Activated CD8-positive, alpha-beta T cell treated with anti-CD3 and anti-CD28 coated beads for 36 hours (primary cell): ENCODE measurements around the gene GYPC. TPM values are rescaled to one million over a fixed set of nuclear protein-coding genes. Genes with fewer than 3 reads are reported as not detected.

Experiments
- ATAC-seq: fragments of 200-7000 bp; cut with Tn5 transposase; one replicate; pipeline ENCODE4 v1.10.0; 2021; ENCODE audit warnings: mild to moderate bottlenecking, moderate library complexity
- CTCF ChIA-PET: fragments of 350-600 bp; sonication (Branson Sonifier 250); formaldehyde crosslinking; loops from one replicate; lab custom pipeline; 2021; ENCODE audit warnings: antibody characterized with exemption; lab: Charles Lee
- POLR2A ChIA-PET: fragments of 350-600 bp; sonication (Branson Sonifier 250); formaldehyde crosslinking; loops from one replicate; lab custom pipeline; 2021; ENCODE audit warnings: antibody characterized with exemption; lab: Charles Lee
- DNase-seq: peaks from one replicate; pipeline ENCODE4 v3.0.0-alpha.2; 2020
- H3K27ac Mint-ChIP-seq: one replicate; pipeline ENCODE4 v1.8.0; 2021; ENCODE audit warnings: mild to moderate bottlenecking, mixed read lengths
- H3K27me3 Mint-ChIP-seq: one replicate; pipeline ENCODE4 v1.8.0; 2021; ENCODE audit warnings: mixed read lengths
- H3K36me3 Mint-ChIP-seq: one replicate; pipeline ENCODE4 v1.8.0; 2021; ENCODE audit warnings: low read depth, mixed read lengths
- H3K4me1 Mint-ChIP-seq: one replicate; pipeline ENCODE4 v1.8.0; 2021; ENCODE audit warnings: low read depth, mixed read lengths
- H3K4me3 Mint-ChIP-seq: one replicate; pipeline ENCODE4 v1.8.0; 2021; ENCODE audit warnings: mild to moderate bottlenecking, moderate library complexity, mixed read lengths
- H3K9me3 Mint-ChIP-seq: one replicate; pipeline ENCODE4 v1.8.0; 2021; ENCODE audit warnings: mixed read lengths
- intact Hi-C: fragments of 100-400 bp; cut with micrococcal nuclease; formaldehyde crosslinking; loops from one replicate; pipeline ENCODE4 v1.10.0; 2022
- total RNA-seq, 2 experiments: library from RNA; stranded (reverse); gene quantifications; one replicate each; pipeline ENCODE4 v1.2.3, GENCODE V29; 2021
- TF ChIP-seq, protein P1 (sequence below): fragments of 200-600 bp; IDR thresholded peaks from one replicate; pipeline ENCODE4 v1.8.0; 2022; ENCODE audit warnings: antibody characterized with exemption, mild to moderate bottlenecking

The GYPC gene
- total RNA-seq, 2 experiments from 2014 or later, result 172 to 173 TPM

DNA sequence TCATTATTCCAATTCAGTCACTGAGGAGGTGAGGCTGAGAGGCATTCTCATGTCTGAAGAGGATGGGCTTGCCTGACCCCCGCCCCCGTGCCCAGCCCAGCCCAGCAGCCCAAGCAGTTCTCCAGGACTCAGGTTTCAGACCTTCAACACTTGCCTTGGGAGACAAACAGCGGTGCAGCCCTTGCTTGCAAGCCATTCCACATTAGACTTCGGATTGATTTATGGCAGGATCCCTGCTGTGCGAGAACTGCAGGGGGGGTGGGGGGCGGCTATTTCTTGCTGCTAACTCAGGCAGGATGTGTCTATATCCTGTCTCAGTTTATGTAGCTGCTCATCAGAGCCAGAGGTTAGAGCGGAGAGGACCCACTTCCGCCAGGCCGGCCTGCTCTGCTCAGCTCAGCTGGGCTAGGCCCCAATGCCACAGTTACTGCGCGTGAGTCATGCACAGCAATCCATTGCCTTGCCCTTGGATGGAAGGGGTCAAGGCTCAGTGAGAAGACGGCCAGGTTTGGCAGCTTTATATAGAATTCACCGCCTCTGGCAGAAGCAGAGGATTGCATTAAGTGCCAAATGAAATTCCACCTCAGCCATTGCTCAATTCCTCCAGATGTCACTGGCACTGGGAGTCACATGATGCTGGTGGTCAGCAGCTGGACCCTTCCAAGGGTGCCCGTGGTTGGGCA, 1.8 kb downstream of the GYPC start:
- H3K9me3 Mint-ChIP-seq, result no peaks in the 10 kb centered on the region
- ATAC-seq (peak; percentile 74), DNase-seq (peak; percentile 90)
- peaks cover 60% of the 10 kb centered on the region for H3K4me1 Mint-ChIP-seq
- intact Hi-C loops, result loop anchor here (5.0 kb wide), 1 partner anchor 120 kb away; no protein-coding TSS in a partner anchor
- H3K4me3 Mint-ChIP-seq, result peak overlapping the region; percentile 97
- CTCF ChIA-PET, result interaction anchor here (1.6 to 3.1 kb wide), 2 partner anchors 130 to 228 kb away, joined by 3 to 13 read pairs; no protein-coding TSS in a partner anchor
- no peaks in the 10 kb centered on the region for H3K27me3 Mint-ChIP-seq
- H3K27ac Mint-ChIP-seq, result peak overlapping the region; percentile 100
- TF ChIP-seq, protein P1, sequence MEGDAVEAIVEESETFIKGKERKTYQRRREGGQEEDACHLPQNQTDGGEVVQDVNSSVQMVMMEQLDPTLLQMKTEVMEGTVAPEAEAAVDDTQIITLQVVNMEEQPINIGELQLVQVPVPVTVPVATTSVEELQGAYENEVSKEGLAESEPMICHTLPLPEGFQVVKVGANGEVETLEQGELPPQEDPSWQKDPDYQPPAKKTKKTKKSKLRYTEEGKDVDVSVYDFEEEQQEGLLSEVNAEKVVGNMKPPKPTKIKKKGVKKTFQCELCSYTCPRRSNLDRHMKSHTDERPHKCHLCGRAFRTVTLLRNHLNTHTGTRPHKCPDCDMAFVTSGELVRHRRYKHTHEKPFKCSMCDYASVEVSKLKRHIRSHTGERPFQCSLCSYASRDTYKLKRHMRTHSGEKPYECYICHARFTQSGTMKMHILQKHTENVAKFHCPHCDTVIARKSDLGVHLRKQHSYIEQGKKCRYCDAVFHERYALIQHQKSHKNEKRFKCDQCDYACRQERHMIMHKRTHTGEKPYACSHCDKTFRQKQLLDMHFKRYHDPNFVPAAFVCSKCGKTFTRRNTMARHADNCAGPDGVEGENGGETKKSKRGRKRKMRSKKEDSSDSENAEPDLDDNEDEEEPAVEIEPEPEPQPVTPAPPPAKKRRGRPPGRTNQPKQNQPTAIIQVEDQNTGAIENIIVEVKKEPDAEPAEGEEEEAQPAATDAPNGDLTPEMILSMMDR, result no peak
- peaks cover 50% of the 10 kb centered on the region for H3K36me3 Mint-ChIP-seq
- POLR2A ChIA-PET, result interaction anchor here (0.9 kb wide), 1 partner anchor 18 kb away, joined by 3 read pairs; no protein-coding TSS in a partner anchor

DNA sequence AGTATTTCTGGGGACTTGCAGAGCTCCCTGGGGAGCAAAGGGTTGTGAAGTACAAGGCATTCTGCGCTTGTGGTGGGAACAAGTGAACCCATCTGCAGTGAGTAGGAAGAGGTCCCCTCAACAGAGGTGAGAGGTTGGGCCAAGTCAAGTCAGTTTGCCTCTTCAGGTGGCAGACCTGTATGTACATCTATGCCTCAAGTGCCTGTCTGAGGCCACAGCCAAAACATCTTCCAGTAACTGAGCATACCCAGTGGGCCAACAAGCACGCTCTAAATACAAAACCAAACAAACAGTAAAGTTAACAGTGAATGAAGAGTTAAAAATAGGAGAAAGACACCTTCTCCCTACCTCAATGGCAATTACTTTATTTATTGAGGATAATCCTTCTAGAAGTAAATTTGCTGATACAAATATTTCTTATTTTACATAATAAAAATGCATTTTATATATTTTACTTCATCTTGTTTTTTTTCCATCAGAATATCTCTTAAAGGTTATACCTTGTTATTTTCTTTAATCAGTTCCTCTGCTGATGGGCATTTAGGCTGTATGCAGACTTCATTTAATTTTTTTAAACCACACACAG, 2.5 kb downstream of the GYPC start:
- peak overlapping the region; percentile 100 for H3K27ac Mint-ChIP-seq
- intact Hi-C loops, result loop anchor here (5.0 kb wide), 1 partner anchor 119 kb away; no protein-coding TSS in a partner anchor
- TF ChIP-seq, protein P1, result no peak
- H3K27me3 Mint-ChIP-seq, result no peaks in the 10 kb centered on the region
- peaks cover 66% of the 10 kb centered on the region for H3K4me1 Mint-ChIP-seq
- ChIA-PET CTCF (interaction anchor here (3.1 kb wide), 1 partner anchor 130 kb away, joined by 13 read pairs; no protein-coding TSS in a partner anchor), POLR2A (interaction anchor here (0.9 kb wide), 1 partner anchor 18 kb away, joined by 3 read pairs; no protein-coding TSS in a partner anchor)
- H3K36me3 Mint-ChIP-seq, result peaks cover 56% of the 10 kb centered on the region
- no peak for DNase-seq
- peak; percentile 12 for ATAC-seq
- no peaks in the 10 kb centered on the region for H3K9me3 Mint-ChIP-seq
- H3K4me3 Mint-ChIP-seq, result peak overlapping the region; percentile 97

DNA sequence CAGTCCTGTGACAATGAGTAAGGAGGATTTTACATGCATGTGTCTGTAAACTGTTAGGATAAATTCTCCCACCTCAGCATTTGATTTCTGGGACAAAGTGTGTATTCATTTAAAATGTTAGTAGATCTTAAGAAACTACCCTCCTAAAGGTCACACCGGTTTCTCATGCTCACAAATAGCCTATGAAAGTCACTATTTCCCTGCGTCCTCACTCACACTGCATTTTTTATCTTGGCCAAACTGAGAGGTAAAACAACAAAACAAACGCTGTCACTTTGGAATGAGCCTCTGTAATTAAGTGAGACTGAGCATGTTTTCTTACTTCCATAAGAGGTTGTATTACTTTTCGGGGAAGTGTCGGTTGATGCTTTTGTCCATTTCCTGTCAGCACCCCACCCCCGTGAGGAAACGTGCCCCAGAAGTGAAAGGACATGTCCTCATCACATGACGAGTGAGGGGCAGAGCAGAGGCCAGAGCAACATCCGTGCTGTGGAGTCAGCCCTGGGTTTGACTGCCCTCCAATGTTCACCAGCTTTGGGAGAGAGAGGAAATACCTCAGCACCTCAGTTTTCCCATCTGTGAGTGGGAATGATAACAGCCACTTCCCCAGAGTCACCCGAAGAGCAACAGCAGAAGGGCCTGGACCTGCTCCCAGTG, 3.1 kb downstream of the GYPC start:
- no peaks in the 10 kb centered on the region for H3K9me3 Mint-ChIP-seq

DNA sequence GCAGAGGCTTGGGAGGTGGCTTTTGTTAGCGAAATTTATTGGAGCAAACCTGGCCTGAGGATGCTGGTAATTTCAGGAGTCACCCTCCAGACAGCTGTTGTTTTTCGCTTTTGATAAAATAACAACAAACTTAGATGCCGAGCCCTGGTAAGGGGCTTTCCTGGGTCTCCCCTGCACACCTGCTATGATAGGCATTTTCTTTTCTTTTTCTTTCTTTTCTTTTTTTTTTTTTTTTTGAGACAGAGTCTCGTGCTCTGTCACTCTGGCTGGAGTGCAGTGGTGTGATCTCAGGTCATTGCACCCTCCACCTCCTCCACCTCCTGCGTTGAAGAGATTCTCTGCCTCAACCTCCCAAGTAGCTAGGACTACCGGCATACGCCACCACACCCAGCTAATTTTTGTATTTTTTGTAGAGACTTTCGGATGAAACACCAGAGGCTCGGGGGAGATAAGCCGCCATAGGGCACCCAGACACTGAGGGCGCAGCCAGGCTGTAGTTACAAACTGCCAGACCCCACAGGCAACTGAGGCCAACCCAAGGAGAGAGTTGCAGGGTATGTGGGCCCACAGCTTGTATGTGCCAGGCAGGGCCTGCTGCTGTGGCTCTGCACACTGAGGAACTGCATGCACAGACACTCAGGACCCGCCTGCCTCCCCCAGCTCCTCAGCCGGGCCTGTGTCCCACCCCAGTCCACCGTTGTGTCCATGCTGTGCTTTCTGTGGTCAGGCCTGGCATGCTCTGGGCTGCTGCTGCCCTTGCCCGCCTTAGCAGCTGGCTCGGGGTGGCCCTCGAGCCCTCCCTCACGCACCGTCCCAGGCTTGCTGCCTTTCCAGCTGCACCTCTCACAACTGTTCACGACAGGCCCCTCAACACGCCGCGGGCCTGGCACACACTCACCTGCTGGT, 3.9 kb downstream of the GYPC start:
- ChIA-PET CTCF (interaction anchor here (1.4 kb wide), 1 partner anchor 117 kb away, joined by 3 read pairs; no protein-coding TSS in a partner anchor), POLR2A (interaction anchor here (0.6 kb wide), 1 partner anchor 14 kb away, joined by 3 read pairs; no protein-coding TSS in a partner anchor)
- H3K27ac Mint-ChIP-seq, result peak overlapping the region; percentile 94
- TF ChIP-seq, protein P1, result no peak
- H3K27me3 Mint-ChIP-seq, result no peaks in the 10 kb centered on the region
- DNase-seq (no peak), ATAC-seq (no peak)
- peaks cover 67% of the 10 kb centered on the region for H3K36me3 Mint-ChIP-seq
- H3K4me1 Mint-ChIP-seq, result peaks cover 77% of the 10 kb centered on the region
- H3K9me3 Mint-ChIP-seq, result no peaks in the 10 kb centered on the region
- intact Hi-C loops, result loop anchor here (5.0 kb wide), 2 partner anchors 102 to 117 kb away; no protein-coding TSS in a partner anchor
- peak overlapping the region; percentile 97 for H3K4me3 Mint-ChIP-seq

More for the DNA sequence above, 3.1 kb downstream of the GYPC start:
- peak overlapping the region; percentile 94 for H3K27ac Mint-ChIP-seq
- peak; percentile 87 for DNase-seq
- TF ChIP-seq, protein P1, result no peak
- peak overlapping the region; percentile 97 for H3K4me3 Mint-ChIP-seq
- peak; percentile 28 for ATAC-seq
- no peaks in the 10 kb centered on the region for H3K27me3 Mint-ChIP-seq
- CTCF ChIA-PET, result no interaction called here
- peaks cover 71% of the 10 kb centered on the region for H3K4me1 Mint-ChIP-seq
- POLR2A ChIA-PET, result no interaction called here
- intact Hi-C loops, result loop anchor here (5.0 kb wide), 1 partner anchor 118 kb away; no protein-coding TSS in a partner anchor
- H3K36me3 Mint-ChIP-seq, result peaks cover 62% of the 10 kb centered on the region
